Stimulated activated CD4-positive, alpha-beta T cell treated with anti-CD3 and anti-CD28 coated beads, TNF-alpha, amount 100 ng/mL, for 4 hours (primary cell): ENCODE measurements around the gene MOSPD3.
A peak's percentile ranks its signal among the peaks of the same experiment; 100 is the strongest.

Experiments used
- DNase-seq, 3 experiments: peaks; one replicate each; pipeline ENCODE4 v3.0.0-alpha.2; 2020; ENCODE audit warnings: low read depth in 3 of 3

Gene MOSPD3

DNA sequence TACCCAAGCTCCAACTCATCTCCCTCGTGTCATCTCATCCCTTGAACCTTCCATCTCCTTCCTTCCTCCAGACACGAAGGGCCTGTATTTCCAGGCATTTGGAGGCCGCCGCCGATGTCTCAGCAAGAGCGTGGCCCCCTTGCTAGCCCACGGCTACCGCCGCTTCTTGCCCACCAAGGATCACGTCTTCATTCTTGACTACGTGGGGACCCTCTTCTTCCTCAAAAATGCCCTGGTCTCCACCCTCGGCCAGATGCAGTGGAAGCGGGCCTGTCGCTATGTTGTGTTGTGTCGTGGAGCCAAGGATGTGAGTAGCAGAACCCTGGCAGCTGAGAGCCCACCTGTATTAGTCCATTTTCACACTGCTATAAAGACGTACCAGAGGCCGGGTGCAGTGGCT lies 20.7 kb upstream of the MOSPD3 start:
- DNase-seq = no peak

DNA sequence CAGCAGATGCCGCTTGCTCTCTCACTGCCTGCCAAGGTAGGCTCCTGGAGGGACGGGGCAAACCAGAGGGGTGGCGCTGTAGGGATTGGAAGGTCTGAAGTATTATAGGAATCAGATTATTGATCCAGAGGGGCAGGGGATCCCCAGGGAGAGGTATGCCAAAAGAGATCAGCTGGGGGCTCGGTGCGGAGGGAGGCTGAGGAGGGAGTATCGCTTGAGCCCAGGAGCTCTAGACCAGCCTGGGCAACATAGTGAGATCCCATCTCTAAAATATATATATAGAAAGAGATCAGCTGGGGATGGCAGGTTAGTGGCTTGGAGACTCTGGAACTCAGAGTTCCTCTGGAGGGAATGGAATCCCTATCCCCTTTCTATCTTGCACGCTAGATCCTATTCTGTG lies 17.2 kb upstream of the MOSPD3 start:
- no peak for DNase-seq

DNA sequence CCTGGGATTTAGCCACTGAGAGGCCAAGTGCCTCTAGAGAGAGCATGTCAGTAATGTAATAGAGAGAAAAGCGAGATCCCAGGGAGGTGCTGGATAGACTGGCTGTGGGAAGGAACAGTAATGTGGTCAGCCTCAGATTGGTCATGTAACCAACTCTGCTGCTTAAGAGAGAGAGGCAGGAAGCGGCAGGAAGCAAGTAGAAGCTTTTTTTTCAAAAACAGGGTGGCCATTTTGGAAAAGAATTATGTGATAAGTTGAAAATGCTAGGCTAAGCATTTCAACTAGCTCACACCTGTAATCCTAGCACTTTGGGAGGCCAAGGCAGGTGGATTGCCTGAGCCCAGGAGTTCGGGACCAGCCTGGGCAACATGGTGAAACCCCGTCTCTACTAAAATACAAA lies 13.9 kb upstream of the MOSPD3 start:
- no peak for DNase-seq

DNA sequence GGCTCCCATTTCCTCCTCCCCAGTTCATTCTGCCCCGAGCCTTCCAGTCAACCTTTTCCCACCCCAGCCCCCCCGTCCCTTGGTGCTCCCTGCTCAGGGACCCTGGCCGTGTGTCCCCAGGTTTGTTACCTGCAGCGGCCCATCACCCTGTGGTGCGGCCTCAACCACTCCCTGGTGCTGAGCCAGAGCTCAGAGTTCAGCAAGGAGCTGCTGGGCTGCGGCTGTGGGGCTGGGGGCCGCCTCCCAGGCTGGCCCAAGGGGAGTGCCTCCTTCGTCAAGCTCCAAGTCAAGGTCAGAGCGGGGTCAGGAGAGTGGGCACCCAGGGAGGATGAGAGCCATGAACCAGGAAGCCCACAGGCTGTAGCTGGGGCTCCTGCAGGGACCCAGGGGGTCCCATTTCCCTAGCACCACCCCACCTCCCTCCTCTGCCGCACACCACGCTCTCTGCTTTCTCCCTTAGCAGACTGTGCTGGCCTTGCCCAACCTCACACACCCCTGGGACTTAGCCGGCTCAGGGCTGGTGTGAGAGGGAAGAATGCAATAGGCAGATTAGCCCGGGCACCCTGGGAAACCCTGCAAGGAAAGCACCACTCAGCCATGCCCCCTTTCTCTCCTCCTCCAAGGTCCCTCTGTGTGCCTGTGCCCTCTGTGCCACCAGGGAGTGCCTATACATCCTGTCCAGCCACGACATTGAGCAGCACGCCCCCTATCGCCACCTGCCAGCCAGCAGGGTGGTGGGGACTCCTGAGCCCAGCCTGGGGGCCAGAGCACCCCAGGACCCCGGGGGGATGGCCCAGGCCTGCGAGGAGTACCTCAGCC lies 12.2 kb upstream of the MOSPD3 start:
- DNase-seq = no peak

DNA sequence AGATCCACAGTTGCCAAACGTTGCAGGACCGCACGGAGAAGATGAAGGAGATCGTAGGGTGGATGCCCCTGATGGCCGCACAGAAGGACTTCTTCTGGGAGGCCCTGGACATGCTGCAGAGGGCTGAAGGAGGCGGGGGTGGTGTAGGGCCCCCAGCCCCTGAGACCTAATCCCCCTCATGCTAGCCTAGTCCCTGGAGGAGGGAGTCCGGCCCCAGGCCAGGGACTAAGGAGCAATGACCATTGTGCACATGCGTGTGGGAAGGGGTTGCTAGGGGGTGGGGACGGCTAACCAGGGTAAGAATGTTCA lies 11.7 kb upstream of the MOSPD3 start:
- DNase-seq = no peak

DNA sequence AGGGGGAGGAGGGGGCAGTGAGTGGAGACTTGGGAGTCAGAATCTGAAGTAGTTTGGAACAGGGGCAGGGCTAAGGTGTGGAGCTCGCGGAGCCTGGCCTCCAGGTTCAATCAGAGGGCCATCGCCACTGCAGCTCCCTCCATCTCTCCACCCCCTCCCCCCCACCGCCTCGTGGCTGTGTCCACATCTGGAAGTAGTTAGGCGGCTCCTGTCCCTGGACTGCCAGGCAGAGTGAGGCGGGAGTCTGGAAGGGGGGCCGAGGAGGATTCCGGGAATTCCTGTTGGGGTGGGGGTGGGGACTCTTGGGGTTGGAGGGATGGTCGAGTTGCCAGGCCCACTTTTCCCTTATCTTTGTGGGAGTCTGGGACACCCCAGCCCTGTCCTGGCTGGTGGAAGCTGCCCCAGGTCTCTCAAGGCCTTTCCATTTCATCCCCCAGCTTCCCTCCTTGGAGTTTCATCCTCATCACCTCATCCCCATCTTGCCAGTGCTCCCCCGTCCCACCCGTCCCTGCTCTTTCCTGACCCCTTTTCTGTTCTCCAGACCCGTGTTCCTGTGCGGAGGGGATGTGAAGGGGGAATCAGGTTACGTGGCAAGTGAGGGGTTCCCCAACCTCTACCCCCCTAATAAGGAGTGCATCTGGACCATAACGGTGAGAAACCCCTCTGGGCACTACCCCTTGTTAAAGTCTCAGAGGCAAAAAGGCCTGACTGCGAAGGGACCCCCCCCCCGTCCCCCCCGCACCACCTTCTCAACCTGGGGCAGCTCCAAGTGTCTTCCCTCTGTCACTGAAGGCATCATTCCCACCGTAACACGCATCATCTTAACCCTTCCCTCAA lies 9.2 kb upstream of the MOSPD3 start:
- DNase-seq = no peak

DNA sequence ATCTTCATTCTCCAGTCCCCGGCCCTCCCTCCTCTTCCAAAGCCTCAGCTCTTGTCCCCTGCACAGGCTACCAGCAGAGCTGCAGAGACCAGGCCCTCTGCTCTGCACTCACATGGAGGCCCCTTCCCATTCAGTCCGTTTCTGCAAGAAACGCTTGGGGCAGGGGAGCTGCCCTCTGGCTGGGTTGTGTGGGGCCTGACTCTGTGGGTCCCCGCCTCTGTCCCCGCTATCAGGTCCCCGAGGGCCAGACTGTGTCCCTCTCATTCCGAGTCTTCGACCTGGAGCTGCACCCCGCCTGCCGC lies 8.7 kb upstream of the MOSPD3 start:
- DNase-seq = no peak

DNA sequence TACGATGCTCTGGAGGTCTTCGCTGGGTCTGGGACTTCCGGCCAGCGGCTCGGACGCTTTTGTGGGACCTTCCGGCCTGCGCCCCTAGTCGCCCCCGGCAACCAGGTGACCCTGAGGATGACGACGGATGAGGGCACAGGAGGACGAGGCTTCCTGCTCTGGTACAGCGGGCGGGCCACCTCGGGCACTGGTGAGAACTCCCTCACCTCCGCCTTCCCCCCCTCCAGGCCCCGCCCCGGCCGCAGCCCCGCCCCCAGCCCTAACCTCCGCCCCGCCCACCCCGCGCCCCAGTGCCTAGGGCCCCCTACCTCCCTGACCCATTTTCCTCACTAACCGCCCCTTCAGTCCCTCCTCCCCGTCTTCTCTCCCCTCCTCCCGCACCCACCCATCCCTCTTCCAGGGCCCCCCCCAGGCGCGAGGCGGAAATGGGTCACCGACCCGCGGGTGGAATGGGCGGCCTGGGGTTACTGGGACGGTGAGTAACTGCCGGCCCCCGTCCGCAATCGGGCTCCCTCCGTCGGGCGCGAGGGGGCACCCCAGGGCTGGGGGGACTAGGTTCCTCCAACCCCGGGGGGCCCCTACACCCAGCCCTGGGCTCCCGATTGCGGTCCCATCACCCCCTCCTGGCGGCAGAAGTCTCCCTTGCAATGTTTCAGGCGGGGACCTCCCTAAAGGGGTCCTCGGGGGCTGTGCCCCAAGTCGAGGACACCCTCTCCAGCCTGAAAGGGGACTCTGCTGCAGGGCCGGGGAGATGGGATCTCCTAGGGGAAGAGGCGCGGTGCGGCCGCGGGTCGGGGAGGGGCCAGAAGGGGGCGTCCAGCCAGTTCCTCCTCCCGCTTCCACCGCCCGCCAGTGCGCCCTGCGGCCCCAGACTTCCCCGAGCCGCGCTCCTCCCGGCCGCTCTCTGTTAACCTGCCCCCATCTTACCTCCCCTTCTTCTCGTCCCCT lies 8.0 kb upstream of the MOSPD3 start:
- peak; percentile 48 to 49 (median 49) for DNase-seq

DNA sequence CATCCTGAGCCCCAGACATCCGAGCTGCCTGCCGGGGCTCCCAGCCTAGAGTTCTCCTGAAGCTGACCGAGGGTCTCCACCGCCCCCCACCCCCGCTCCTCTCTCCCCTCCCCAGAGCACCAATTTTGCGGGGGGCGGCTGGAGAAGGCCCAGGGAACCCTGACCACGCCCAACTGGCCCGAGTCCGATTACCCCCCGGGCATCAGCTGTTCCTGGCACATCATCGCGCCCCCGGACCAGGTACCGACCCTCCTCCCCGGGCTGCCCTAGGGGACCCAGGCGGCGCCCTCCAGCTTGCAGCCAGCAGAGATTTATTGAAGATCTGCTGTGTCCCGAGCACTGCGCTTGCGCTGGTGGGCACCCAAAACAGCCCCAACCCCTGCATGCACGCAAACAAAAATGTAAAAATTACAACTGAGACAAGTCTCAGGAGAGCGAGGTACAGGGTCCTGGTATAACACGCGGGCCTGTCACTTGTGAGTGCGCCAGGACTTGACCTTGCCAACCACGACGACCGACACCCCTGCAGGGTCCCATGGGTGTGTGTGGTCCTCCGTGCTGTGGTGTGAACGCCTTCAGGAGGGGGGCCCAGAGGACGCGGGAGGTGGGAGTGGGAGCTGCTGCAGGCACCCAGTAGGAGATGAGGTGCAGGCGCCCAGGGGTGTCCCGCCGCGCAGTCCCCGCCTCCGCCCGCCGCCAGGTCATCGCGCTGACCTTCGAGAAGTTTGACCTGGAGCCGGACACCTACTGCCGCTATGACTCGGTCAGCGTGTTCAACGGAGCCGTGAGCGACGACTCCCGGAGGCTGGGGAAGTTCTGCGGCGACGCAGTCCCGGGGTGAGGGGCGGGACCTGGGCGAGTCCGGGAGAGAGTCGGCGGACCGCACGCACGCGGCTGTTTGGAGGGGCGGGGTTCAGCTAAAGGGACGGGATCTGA lies 7.1 kb upstream of the MOSPD3 start:
- no peak for DNase-seq

DNA sequence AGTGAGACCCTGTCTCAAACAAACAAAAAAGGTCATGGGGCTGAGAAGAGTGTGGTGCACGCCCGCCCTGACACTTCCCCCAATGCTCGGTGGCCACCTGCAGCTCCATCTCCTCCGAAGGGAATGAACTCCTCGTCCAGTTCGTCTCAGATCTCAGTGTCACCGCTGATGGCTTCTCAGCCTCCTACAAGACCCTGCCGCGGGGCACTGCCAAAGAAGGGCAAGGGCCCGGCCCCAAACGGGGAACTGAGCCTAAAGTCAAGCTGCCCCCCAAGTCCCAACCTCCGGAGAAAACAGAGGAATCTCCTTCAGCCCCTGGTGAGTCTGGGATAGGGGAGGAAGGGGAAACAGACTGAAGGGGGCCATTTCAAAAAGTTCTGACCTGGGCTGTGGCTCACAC lies 6.0 kb upstream of the MOSPD3 start:
- no peak for DNase-seq

DNA sequence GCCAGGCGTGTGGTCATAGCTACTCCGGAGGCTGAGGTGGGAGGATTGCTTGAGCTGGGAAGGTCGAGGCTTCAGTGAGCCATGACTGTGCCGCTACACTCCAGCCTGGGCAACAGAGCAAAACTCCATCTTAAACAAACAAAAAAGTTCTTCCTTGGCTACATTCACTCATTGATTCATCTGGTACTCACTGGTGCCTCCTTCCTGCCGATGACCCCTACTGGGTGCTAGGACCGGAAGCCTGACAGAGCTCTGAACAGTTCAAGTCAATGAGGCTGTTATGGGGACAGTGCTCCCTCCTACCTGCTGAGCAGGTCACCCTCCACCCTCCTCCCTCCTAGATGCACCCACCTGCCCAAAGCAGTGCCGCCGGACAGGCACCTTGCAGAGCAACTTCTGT lies 5.2 kb upstream of the MOSPD3 start:
- DNase-seq = no peak

DNA sequence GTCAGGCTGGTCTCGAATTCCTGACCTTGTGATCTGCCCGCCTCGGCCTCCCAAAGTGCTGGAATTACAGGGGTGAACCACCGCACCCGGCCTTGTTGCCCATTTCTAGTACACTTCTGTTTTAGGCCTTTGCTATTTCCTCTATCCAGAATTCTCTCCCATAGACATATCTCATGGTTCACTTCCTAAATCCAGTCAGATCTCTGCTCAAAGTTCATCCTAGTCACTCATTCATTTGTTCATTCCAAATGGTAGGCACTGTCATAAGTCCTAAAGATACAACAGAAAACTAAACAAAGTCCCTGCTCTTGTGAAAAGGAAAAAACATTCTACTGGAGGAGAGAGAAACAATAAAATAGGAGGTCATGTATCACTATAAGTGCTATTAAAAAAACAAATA lies 2.4 kb upstream of the MOSPD3 start:
- no peak for DNase-seq

DNA sequence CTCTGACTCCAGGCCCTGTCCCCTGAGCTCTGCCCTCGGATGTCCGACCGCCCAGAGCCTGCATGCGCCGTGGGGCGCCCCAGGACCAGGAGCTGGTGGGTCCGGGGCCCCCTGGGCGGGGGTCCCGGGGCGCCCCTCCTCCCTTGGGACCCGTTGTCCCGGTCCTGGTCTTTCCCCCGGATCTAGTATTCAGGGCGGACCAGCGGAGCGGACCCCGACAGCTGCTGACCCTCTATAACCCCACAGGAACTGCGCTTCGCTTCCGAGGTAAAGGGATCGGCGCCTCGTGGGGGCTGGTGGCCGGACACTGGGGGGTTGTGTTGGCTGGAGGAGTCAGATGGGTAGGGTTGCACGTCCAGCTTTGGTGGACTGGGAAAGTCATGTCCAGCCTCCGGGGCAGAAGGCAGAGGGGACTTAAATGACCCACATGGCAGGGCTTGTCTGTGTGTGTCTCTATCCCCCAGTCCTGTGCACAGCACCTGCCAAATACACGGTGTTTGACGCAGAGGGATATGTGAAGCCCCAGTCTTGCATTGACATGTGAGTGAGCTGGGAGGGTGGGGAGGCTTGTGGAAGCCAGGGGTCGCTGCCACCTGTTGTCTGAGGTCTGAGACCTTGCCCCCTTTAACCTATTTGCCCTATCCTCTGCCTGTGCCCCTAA lies 520 bp downstream of the MOSPD3 start:
- no peak for DNase-seq

DNA sequence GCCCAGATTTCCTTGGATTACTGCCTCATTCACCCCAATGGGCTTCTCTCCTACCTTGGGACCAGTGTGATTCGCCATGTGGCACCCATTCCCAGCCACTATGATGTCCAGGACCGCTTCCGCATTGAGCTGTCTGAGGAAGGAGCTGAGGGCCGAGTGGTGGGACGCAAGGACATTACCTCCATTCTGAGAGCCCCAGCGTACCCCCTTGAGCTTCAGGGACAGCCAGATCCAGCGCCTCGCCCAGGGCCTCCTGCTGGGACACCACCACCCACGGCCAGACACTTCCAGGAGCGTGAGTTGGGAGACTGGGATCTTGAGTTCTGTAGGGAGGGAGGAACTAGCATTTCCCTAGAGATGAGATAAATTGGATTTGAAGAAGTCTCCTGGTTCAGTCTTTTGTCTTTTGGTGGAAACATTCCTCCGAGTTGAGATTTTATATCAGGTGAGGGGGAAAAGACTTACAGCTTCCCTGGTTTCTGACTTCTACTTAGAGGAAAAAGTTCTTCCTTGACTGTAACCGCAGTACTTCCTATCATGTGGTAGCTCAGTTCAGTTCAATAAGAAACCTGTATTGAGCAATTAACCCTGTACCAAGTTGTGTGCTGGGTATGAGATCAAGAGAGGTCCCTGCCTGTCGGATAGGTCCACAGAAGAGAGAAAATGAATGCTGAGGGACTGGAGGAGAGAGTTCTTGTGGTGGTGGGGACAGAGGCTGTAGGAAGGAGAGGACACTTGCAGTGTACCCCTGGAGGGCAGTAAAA lies 1.3 kb downstream of the MOSPD3 start:
- DNase-seq = no peak

DNA sequence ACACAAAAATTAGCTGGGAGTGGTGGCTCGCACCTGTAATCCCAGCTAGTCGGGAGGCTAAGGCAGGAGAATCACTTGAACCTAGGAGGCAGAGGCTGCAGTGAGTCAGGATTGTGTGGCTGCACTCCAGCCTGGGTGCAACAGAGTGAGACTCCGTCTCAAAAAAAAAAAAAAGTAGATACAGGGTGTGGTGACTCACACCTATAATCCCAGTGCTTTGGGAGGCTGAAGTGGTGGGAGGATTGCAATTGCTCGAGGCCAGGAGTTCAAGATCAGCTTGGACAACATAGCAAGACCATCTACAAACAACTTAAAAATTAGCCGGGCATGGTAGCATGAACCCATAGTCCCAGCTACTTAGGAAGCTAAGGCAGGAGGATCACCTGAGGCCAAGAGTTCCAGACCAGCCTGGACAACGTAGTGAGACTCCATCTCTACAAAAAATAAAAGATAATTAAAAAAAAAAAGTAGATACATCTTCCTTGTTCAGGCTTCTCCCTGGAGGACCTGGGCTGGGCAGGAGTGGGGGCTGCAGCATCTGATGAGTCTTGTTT lies 2.0 kb downstream of the MOSPD3 start:
- DNase-seq = no peak

DNA sequence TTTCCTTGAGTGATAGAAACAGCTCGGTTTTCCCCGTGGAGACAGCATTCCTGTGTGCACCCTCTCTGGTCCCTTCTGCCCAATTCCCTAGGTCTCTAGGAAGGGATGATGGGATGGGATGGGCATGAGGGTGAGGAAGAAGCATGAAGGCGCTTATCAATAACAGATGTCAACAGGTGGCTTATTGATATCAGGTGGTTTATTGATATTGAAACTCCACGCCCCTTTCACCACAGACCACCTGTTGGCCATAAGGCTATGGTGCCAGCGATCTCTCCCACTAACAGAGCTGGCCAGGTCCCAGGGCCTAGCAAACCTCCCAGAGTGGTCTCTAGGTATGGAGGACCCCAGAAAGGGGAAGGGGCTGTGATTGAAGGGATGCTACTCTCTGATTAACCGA lies 7.9 kb downstream of the MOSPD3 start:
- DNase-seq = no peak

DNA sequence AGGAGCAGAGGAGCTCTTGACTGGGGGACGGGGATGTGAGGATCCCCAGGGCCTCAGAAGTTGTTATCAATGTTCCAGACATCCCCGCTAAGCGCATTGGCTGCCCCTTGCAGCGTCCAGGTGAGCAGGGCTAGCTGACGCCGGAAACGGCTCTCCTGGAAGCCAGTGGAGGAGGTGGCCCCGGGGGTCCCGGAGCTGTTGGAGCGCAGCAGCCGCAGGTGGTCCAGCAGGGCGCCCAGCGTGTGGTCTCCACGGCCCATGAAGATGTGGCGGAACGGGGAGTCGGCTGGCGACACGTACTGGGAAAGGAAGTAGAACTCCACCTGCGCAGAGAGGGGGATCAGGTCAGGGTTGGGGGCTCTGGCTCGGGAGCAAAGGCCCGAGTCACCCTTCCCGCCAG lies 8.5 kb downstream of the MOSPD3 start:
- DNase-seq = no peak

DNA sequence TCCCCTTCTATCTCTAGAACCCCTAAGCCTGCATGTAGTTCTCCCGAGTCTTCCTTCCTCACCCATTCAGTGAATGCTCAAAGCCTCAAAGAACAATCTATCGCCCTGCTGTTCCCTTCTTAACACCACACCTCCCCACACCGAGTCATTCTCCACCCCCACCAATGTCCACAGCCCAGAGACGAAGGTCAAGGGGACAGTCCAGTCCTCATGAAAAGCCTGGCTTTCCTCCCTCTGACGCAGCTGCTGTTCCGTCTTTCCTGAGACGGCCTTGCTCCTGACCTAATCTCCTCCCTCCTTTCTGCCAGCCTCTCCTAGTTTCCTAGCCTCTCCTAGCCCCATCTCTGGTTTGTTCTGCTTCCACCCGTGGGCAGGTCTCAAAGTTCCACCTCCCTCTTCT lies 9.2 kb downstream of the MOSPD3 start:
- DNase-seq = no peak

DNA sequence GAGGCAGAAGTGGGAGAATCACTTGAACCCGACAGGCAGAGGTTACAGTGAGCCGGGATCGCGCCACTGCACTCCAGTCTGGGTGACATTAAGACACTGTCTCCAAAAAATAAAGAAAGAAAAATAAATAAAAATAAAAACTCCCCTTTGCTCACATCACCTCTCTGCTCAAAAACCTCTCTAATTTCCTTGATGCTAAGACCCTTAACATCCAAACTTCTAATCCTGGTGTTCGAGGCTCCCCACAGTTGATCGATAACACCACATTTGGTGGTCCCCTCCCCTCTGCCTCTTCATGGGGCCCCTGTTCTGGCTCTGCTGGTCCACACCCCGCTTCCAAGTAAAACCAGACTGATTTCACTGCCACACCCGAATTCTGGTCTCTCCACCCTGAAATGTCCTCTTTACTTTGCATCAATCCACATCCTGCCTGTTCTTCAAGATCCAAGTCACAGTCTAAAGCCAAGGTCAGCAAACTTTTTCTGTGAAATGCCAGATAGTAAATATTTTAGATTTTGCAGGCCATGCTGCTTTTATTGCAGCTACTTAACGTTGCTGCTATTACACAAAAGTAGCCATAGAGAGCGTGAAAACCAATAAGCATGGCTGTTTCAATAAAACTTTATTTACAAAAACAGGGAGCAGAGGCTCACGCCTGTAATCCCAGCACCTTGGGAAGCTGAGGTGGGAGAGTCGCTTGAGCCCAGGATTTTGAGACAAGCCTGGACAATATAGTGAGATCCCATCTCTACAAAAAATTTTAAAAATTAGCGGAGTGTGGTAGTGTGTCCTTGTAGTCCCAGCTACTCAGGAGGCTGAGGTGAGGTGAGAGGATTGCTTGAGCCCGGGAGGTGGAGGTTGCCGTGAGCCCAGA lies 11.8 kb downstream of the MOSPD3 start:
- no peak for DNase-seq
